ENCODE measurements around the gene MAPK8IP1. TPM values are rescaled to one million over a fixed set of nuclear protein-coding genes. Genes with fewer than 3 reads are reported as not detected.

The MAPK8IP1 gene
- total and polyA plus RNA-seq, 2 experiments from 2014 or later = 5.9 to 39.4 TPM

DNA sequence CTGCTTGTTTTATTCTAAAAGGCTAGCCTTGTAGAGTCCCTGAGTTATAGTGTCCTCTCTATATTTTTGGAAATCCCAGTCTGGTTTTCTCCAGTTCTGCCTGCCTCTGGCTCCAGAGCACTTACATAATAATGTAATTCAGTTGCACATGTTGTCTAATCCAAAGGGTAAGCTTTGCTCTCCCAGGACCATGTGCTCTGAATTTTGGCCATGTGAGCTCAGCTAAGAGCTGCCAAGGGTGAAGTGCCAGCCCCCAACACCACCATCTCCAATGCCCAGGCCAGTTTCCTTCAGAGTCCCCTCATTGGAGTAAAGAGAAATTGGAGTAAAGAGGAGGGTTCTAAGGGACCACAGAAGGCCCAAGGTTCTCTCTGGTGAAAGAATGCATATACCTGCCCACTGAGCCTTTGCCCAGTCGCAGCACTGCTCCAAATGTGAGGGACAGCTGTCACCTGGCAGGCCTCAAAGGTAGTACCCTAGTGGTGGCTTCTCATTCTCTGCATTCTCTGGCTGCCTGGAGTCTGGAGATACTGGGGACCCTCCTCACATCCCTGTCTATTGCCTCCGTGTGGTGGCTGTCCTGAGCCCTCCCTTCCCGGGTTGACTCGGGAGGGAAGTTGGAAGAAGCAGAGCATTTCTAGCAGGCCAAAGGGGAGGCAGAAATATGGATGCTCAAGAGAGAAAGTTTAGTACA, 33.3 kb upstream of the MAPK8IP1 start (continued):
- TF ChIP-seq, protein P1, sequence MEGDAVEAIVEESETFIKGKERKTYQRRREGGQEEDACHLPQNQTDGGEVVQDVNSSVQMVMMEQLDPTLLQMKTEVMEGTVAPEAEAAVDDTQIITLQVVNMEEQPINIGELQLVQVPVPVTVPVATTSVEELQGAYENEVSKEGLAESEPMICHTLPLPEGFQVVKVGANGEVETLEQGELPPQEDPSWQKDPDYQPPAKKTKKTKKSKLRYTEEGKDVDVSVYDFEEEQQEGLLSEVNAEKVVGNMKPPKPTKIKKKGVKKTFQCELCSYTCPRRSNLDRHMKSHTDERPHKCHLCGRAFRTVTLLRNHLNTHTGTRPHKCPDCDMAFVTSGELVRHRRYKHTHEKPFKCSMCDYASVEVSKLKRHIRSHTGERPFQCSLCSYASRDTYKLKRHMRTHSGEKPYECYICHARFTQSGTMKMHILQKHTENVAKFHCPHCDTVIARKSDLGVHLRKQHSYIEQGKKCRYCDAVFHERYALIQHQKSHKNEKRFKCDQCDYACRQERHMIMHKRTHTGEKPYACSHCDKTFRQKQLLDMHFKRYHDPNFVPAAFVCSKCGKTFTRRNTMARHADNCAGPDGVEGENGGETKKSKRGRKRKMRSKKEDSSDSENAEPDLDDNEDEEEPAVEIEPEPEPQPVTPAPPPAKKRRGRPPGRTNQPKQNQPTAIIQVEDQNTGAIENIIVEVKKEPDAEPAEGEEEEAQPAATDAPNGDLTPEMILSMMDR (conservative IDR thresholded peaks at IDR 0.05; ENCODE audit: low read depth in 2 of 2) = no peak
- TF ChIP-seq NANOG (IDR thresholded peaks at IDR 0.05; ENCODE audit: borderline replicate concordance) (no peak), ZNF331 (CRISPR knock-in tag; IDR thresholded peaks at IDR 0.05; ENCODE audit: low read depth) (no peak), ZNF114 (CRISPR knock-in tag; IDR thresholded peaks at IDR 0.05) (no peak), JUNB (IDR thresholded peaks at IDR 0.05; ENCODE audit: unreplicated experiment) (no peak)

DNA sequence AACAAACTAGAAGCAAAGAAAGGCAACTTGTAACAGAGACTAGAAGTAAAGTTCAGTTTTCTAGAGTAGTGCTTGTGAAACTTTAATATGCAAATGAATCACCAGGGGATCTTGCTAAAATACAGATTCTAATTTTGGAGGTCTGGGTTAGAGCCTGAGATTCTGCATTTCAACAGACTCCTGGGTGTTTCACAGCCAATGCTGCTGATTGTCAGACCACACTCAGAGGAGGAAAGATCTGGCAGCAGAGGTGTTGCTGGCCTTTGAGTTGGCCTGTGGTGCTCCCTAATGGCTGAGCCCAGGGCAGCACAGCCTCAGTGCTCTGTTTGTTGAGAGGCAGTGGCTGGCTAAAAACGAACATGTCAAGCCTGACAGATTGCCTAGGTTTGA, 32.7 kb upstream of the MAPK8IP1 start:
- no peak overlapping the region for H3K27ac ChIP-seq (ENCODE audit: low read depth)
- peak overlapping the region; percentile 7; the same call in 1 of the 2 replicates for H3K4me3 ChIP-seq
- peak; percentile 78 for ATAC-seq
- H3F3A ChIP-seq (replicated peaks; ENCODE audit: low read depth) = 0 out of 2 replicates have a peak, but pooled peaks cover 4% of the 10 kb centered on the region
- peak overlapping the region; percentile 36 for H3K4me2 ChIP-seq
- H3K27ac Mint-ChIP-seq = no peak overlapping the region
- H3K9me2 ChIP-seq (ENCODE audit: insufficient read depth) = no peaks in the 10 kb centered on the region
- H2AFZ ChIP-seq = no peak overlapping the region
- H3K4me1 Mint-ChIP-seq = peaks cover 54% of the 10 kb centered on the region
- no peaks in the 10 kb centered on the region for H3K9me3 Mint-ChIP-seq
- H3K36me3 ChIP-seq (ENCODE audit: insufficient read depth) = no peaks in the 10 kb centered on the region
- peaks cover 4% of the 10 kb centered on the region for H3K27me3 Mint-ChIP-seq (ENCODE audit: insufficient read depth, low read depth, poor library complexity)
- peaks cover 26% of the 10 kb centered on the region for H3K79me2 ChIP-seq (replicated peaks; ENCODE audit: insufficient read depth)
- peaks cover 40% of the 10 kb centered on the region for H4K20me1 ChIP-seq (replicated peaks; ENCODE audit: insufficient read depth)
- no peak for TF ChIP-seq JUNB (IDR thresholded peaks at IDR 0.05; ENCODE audit: unreplicated experiment)
- TF ChIP-seq ZNF114 (CRISPR knock-in tag; IDR thresholded peaks at IDR 0.05) = no peak
- TF ChIP-seq, protein P2, sequence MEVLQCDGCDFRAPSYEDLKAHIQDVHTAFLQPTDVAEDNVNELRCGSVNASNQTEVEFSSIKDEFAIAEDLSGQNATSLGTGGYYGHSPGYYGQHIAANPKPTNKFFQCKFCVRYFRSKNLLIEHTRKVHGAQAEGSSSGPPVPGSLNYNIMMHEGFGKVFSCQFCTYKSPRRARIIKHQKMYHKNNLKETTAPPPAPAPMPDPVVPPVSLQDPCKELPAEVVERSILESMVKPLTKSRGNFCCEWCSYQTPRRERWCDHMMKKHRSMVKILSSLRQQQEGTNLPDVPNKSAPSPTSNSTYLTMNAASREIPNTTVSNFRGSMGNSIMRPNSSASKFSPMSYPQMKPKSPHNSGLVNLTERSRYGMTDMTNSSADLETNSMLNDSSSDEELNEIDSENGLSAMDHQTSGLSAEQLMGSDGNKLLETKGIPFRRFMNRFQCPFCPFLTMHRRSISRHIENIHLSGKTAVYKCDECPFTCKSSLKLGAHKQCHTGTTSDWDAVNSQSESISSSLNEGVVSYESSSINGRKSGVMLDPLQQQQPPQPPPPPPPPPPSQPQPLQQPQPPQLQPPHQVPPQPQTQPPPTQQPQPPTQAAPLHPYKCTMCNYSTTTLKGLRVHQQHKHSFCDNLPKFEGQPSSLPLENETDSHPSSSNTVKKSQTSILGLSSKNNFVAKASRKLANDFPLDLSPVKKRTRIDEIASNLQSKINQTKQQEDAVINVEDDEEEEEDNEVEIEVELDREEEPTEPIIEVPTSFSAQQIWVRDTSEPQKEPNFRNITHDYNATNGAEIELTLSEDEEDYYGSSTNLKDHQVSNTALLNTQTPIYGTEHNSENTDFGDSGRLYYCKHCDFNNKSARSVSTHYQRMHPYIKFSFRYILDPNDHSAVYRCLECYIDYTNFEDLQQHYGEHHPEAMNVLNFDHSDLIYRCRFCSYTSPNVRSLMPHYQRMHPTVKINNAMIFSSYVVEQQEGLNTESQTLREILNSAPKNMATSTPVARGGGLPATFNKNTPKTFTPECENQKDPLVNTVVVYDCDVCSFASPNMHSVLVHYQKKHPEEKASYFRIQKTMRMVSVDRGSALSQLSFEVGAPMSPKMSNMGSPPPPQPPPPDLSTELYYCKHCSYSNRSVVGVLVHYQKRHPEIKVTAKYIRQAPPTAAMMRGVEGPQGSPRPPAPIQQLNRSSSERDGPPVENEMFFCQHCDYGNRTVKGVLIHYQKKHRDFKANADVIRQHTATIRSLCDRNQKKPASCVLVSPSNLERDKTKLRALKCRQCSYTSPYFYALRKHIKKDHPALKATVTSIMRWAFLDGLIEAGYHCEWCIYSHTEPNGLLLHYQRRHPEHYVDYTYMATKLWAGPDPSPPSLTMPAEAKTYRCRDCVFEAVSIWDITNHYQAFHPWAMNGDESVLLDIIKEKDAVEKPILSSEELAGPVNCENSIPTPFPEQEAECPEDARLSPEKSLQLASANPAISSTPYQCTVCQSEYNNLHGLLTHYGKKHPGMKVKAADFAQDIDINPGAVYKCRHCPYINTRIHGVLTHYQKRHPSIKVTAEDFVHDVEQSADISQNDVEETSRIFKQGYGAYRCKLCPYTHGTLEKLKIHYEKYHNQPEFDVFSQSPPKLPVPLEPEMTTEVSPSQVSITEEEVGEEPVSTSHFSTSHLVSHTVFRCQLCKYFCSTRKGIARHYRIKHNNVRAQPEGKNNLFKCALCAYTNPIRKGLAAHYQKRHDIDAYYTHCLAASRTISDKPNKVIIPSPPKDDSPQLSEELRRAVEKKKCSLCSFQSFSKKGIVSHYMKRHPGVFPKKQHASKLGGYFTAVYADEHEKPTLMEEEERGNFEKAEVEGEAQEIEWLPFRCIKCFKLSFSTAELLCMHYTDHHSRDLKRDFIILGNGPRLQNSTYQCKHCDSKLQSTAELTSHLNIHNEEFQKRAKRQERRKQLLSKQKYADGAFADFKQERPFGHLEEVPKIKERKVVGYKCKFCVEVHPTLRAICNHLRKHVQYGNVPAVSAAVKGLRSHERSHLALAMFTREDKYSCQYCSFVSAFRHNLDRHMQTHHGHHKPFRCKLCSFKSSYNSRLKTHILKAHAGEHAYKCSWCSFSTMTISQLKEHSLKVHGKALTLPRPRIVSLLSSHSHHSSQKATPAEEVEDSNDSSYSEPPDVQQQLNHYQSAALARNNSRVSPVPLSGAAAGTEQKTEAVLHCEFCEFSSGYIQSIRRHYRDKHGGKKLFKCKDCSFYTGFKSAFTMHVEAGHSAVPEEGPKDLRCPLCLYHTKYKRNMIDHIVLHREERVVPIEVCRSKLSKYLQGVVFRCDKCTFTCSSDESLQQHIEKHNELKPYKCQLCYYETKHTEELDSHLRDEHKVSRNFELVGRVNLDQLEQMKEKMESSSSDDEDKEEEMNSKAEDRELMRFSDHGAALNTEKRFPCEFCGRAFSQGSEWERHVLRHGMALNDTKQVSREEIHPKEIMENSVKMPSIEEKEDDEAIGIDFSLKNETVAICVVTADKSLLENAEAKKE (CRISPR knock-in tag; IDR thresholded peaks at IDR 0.05) = no peak
- no peak for TF ChIP-seq EZH2 (IDR thresholded peaks at IDR 0.05; ENCODE audit: low read depth, unreplicated experiment)
- TF ChIP-seq, protein P1 (conservative IDR thresholded peaks at IDR 0.05; ENCODE audit: low read depth in 2 of 2) = peak; percentile 35 to 72; a peak in 3 of 4 replicates
- no peak for TF ChIP-seq POLR2AphosphoS5 (IDR thresholded peaks at IDR 0.05; ENCODE audit: low read depth)
- TF ChIP-seq, protein P3, sequence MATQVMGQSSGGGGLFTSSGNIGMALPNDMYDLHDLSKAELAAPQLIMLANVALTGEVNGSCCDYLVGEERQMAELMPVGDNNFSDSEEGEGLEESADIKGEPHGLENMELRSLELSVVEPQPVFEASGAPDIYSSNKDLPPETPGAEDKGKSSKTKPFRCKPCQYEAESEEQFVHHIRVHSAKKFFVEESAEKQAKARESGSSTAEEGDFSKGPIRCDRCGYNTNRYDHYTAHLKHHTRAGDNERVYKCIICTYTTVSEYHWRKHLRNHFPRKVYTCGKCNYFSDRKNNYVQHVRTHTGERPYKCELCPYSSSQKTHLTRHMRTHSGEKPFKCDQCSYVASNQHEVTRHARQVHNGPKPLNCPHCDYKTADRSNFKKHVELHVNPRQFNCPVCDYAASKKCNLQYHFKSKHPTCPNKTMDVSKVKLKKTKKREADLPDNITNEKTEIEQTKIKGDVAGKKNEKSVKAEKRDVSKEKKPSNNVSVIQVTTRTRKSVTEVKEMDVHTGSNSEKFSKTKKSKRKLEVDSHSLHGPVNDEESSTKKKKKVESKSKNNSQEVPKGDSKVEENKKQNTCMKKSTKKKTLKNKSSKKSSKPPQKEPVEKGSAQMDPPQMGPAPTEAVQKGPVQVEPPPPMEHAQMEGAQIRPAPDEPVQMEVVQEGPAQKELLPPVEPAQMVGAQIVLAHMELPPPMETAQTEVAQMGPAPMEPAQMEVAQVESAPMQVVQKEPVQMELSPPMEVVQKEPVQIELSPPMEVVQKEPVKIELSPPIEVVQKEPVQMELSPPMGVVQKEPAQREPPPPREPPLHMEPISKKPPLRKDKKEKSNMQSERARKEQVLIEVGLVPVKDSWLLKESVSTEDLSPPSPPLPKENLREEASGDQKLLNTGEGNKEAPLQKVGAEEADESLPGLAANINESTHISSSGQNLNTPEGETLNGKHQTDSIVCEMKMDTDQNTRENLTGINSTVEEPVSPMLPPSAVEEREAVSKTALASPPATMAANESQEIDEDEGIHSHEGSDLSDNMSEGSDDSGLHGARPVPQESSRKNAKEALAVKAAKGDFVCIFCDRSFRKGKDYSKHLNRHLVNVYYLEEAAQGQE (IDR thresholded peaks at IDR 0.05; ENCODE audit: unreplicated experiment) = no peak
- DNase-seq (ENCODE audit: low spot score) = peak; percentile 51
- H3K4me3 Mint-ChIP-seq = no peak overlapping the region
- H3K4me1 ChIP-seq (ENCODE audit: insufficient read depth) = peaks cover 51% of the 10 kb centered on the region
- no peaks in the 10 kb centered on the region for H3K36me3 Mint-ChIP-seq (ENCODE audit: low read depth)
- H3K27me3 ChIP-seq (ENCODE audit: insufficient read depth) = peaks cover 14% of the 10 kb centered on the region; the same call in 1 of the 2 replicates
